Measurements from ENCODE around the gene SLC16A12. TPM values are rescaled to one million over a fixed set of nuclear protein-coding genes. Genes with fewer than 3 reads are reported as not detected.

SLC16A12 gene
- total RNA-seq, 6 donors from 2014 or later: 1.3 to 4.4 (median 3.5) TPM

DNA sequence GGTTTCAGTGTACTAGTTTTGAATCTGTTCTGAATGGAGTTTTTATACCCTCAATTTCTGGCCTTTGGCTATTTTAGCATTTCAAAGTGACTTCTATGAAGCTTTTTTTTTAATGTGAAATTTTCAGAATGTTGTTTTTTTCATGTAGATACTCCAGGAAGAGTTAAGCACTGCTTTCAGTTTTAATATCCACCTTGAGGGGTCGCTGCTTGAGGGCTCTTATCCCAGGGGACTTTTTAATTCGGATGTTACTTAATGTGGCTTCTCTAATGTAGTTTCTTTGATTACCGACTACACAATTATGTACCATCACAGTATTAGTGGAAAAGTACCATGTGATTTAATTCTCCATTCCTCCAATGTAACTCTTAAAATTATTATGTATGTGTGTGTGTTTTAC, 115.8 kb downstream of the SLC16A12 start:
- peak overlapping the region in 2 of 4 donors; percentile 44 to 95 for H3K27ac ChIP-seq
- no peaks in the 10 kb centered on the region for H3K9me3 ChIP-seq
- H3K36me3 ChIP-seq: peaks cover 0 to 30% (median 2%) of the 10 kb centered on the region in 4 donors
- peaks cover 42 to 62% (median 47%) of the 10 kb centered on the region in 4 donors for H3K4me1 ChIP-seq
- ATAC-seq (ENCODE audit: low FRiP score in 2 of 2) (no peak), DNase-seq (no peak)
- TF ChIP-seq, protein P1, sequence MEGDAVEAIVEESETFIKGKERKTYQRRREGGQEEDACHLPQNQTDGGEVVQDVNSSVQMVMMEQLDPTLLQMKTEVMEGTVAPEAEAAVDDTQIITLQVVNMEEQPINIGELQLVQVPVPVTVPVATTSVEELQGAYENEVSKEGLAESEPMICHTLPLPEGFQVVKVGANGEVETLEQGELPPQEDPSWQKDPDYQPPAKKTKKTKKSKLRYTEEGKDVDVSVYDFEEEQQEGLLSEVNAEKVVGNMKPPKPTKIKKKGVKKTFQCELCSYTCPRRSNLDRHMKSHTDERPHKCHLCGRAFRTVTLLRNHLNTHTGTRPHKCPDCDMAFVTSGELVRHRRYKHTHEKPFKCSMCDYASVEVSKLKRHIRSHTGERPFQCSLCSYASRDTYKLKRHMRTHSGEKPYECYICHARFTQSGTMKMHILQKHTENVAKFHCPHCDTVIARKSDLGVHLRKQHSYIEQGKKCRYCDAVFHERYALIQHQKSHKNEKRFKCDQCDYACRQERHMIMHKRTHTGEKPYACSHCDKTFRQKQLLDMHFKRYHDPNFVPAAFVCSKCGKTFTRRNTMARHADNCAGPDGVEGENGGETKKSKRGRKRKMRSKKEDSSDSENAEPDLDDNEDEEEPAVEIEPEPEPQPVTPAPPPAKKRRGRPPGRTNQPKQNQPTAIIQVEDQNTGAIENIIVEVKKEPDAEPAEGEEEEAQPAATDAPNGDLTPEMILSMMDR (IDR thresholded peaks at IDR 0.05): peak in 4 of 6 experiments; percentile 24 to 58 (median 40)
- no peak for TF ChIP-seq EP300 (IDR thresholded peaks at IDR 0.05)
- H3K27me3 ChIP-seq: no peaks in the 10 kb centered on the region
- H3K4me3 ChIP-seq: no peak overlapping the region
- WGBS, 2 donors: 34 to 42% methylated on average over 3 of the region's 3 CpGs

DNA sequence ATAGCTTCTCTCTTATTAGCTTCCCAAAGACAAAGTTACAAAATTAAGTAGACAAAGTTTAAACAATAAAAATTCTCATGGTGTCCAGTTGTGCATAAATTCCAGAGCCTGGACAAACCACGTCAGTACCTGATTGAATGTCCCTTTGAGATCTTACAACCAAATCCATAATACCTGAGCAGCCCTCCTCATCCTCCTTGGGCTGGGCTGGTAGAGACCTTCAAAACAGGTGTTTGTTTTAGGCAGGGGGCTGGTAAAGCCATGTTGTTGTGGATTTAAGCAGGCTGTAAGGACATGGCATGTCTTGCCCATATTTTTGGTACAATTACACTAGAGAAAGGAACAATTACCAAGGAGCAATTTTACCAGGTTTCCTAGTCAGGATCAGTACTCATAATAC, 118.9 kb downstream of the SLC16A12 start:
- H3K36me3 ChIP-seq: peaks cover 0 to 18% (median 2%) of the 10 kb centered on the region in 4 donors
- DNase-seq (no peak), ATAC-seq (ENCODE audit: low FRiP score in 2 of 2) (no peak)
- no peaks in the 10 kb centered on the region for H3K9me3 ChIP-seq
- TF ChIP-seq POLR2AphosphoS5 (IDR thresholded peaks at IDR 0.05): no peak
- TF ChIP-seq EP300 (IDR thresholded peaks at IDR 0.05): no peak
- TF ChIP-seq POLR2A (IDR thresholded peaks at IDR 0.05): no peak
- TF ChIP-seq, protein P1 (IDR thresholded peaks at IDR 0.05): no peak
- 61 to 100% methylated on average over 1 of the region's 1 CpG for WGBS, 2 donors
- peak overlapping the region in 1 of 4 donors; percentile 96 for H3K4me3 ChIP-seq
- peaks cover 45 to 64% (median 49%) of the 10 kb centered on the region in 4 donors for H3K4me1 ChIP-seq
- peak overlapping the region in 2 of 4 donors; percentile 95 to 99 for H3K27ac ChIP-seq
- no peaks in the 10 kb centered on the region for H3K27me3 ChIP-seq

- Histone ChIP-seq H3K9me3 (no peaks in the 10 kb centered on the region), H3K4me3 (peak overlapping the region; percentile 36 to 96 (median 74)), H3K4me1 (peaks cover 42 to 56% (median 45%) of the 10 kb centered on the region in 4 donors), H3K27ac (peak overlapping the region; percentile 94 to 99 (median 97)), H3K27me3 (no peaks in the 10 kb centered on the region), H3K36me3 (peaks cover 0 to 12% (median 2%) of the 10 kb centered on the region in 4 donors)
- DNase-seq (peak; percentile 41 to 89), ATAC-seq (ENCODE audit: low FRiP score in 2 of 2) (peak; percentile 81 to 86)
- TF ChIP-seq POLR2AphosphoS5 (IDR thresholded peaks at IDR 0.05) (peak in 1 of 2 donors; percentile 37), POLR2A (IDR thresholded peaks at IDR 0.05) (peak in 3 of 4 donors; percentile 4 to 17 (median 10)), EP300 (IDR thresholded peaks at IDR 0.05) (no peak)
- TF ChIP-seq, protein P1 (IDR thresholded peaks at IDR 0.05): peak in 2 of 6 experiments; percentile 41 to 48
- 1% methylated on average over 37 to 52 of the region's 66 CpGs for WGBS, 2 donors
Measured at GRCh38 chr10:89414879-89415821, 120.2 kb downstream of the SLC16A12 start.

DNA sequence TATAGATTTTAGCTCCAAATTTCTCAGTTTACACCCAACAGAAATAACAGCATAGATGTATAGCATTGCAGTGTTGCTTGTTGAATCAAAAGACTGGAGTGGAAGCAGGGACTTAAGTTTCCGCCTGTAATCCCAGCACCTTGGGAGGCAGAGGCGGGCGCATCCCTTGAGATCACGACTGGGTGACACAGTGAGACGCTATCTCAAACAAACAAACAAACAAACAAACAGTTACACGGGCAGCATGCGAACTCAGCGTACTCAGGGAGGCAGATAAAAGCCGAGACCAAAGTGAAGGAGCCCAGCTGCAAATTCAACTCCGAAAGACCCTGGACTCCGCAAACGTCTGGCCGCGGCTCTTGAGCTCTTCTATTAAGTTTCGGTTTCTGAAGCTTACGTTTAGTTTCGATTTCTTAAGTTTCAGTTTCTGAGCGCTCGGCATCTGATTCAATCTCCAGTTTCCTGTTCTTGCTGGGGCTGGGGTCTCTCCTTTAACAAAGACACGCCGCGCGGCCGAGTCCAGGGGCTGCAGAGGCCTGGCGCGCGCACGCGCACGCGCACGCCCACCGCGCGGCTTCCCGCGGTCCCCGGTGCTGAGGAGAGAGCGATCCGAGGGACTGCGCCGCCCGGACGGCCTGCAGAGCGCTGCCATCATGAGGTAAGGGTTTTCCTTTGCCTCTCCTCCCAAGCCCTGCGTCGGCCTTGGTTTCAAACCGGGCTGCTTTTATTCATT, 121.1 kb downstream of the SLC16A12 start, which contains the start of gene IFIT5:
Gene IFIT5, plus strand, starts transcription at position 423 of the 733 bp plus-strand sequence. Its CDS starts 231 bp downstream, at position 654.
- Histone ChIP-seq H3K4me3 (peak within 1 kb of the TSS; percentile 36 to 96 (median 74)), H3K9me3 (no peaks in the 10 kb centered on the region), H3K27me3 (no peaks in the 10 kb centered on the region), H3K36me3 (peaks cover 0 to 10% (median 2%) of the 10 kb centered on the region in 4 donors), H3K27ac (peak within 1 kb of the TSS; percentile 94 to 99 (median 97)), H3K4me1 (peaks cover 36 to 47% (median 38%) of the 10 kb centered on the region in 4 donors)
- DNase-seq (peak; percentile 75 to 95), ATAC-seq (ENCODE audit: low FRiP score in 2 of 2) (peak; percentile 91 to 96)
- TF ChIP-seq, protein P1 (IDR thresholded peaks at IDR 0.05): no peak
- TF ChIP-seq POLR2AphosphoS5 (IDR thresholded peaks at IDR 0.05) (peak; percentile 7 to 69), POLR2A (IDR thresholded peaks at IDR 0.05) (peak in 3 of 4 donors; percentile 30 to 79 (median 56)), EP300 (IDR thresholded peaks at IDR 0.05) (no peak)
- 1% methylated on average over 43 to 48 of the region's 48 CpGs for WGBS, 2 donors
